Measurements from ENCODE around the gene CHRNA7. TPM values are rescaled to one million over a fixed set of nuclear protein-coding genes. Genes with fewer than 3 reads are reported as not detected.

The CHRNA7 gene
- total RNA-seq, 1 donor, result under 0.01 TPM

DNA sequence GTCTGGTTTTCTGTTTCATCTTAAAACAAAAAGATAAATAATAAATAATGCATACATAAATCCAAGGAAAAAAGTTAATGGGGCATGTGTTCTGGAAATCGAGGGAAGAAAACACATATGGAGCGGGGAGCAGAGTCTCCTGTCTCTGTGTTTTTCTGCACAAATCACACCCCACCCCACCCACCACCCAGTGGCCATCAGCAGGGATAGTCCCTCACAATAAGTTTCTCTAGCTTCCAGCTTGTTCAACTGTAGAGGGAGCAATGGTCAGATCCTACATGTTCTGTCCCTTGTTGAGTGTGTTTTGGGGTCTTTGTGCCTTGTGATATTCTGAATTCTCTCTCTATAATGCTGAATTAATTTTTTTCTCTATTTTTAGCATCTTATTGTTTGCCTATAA, 26.8 kb upstream of the CHRNA7 start:
- H4K20me1 ChIP-seq (ENCODE audit: insufficient read depth, low read length), result no peaks in the 10 kb centered on the region
- no peak for DNase-seq (ENCODE audit: insufficient read length, low spot score, missing footprints)
- H3K36me3 ChIP-seq (ENCODE audit: insufficient read depth, low read length), result no peaks in the 10 kb centered on the region
- no peaks in the 10 kb centered on the region for H3K27me3 ChIP-seq (ENCODE audit: insufficient read depth, low read length)
- no peak overlapping the region for H3K27ac ChIP-seq (ENCODE audit: low read depth, low read length)
- no peak overlapping the region for H2AFZ ChIP-seq (ENCODE audit: low read length)
- H3K4me3 ChIP-seq (ENCODE audit: insufficient read depth, low read length), result no peak overlapping the region
- H3K4me2 ChIP-seq (ENCODE audit: insufficient read depth, low read length), result no peak overlapping the region
- no peaks in the 10 kb centered on the region for H3K79me2 ChIP-seq (ENCODE audit: insufficient read depth, low read length)
- H3K9me3 ChIP-seq (ENCODE audit: low read depth, low read length), result no peaks in the 10 kb centered on the region
- H3K4me1 ChIP-seq (ENCODE audit: insufficient read depth, low read length), result no peaks in the 10 kb centered on the region
- TF ChIP-seq CTCF (IDR thresholded peaks at IDR 0.05; ENCODE audit: extremely low read depth, low read depth, low read length), result no peak

DNA sequence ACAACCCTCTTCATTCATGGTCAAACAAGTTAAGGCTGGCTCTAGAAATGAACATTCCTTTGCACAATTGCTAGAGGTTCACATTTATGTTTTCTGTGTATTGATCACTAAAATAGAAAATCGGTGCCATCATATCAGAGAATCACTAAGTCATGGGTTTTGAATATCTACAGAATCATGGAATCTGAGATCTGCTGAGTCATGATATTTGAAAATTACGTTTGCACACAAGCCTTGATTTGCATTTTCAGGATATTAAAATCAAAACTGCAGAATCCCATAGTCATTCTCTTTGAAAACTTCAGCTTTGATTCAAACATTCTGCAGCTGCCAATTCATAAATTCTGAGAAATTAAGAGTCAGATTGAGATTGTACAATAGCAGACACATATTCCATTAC, 26.1 kb upstream of the CHRNA7 start:
- TF ChIP-seq CTCF (IDR thresholded peaks at IDR 0.05; ENCODE audit: extremely low read depth, low read depth, low read length), result no peak
- H3K27ac ChIP-seq (ENCODE audit: low read depth, low read length), result no peak overlapping the region
- no peak overlapping the region for H2AFZ ChIP-seq (ENCODE audit: low read length)
- no peaks in the 10 kb centered on the region for H3K79me2 ChIP-seq (ENCODE audit: insufficient read depth, low read length)
- H3K9me3 ChIP-seq (ENCODE audit: low read depth, low read length), result no peaks in the 10 kb centered on the region
- no peaks in the 10 kb centered on the region for H4K20me1 ChIP-seq (ENCODE audit: insufficient read depth, low read length)
- H3K4me3 ChIP-seq (ENCODE audit: insufficient read depth, low read length), result no peak overlapping the region
- no peaks in the 10 kb centered on the region for H3K4me1 ChIP-seq (ENCODE audit: insufficient read depth, low read length)
- no peaks in the 10 kb centered on the region for H3K27me3 ChIP-seq (ENCODE audit: insufficient read depth, low read length)
- H3K4me2 ChIP-seq (ENCODE audit: insufficient read depth, low read length), result no peak overlapping the region
- no peaks in the 10 kb centered on the region for H3K36me3 ChIP-seq (ENCODE audit: insufficient read depth, low read length)
- DNase-seq (ENCODE audit: insufficient read length, low spot score, missing footprints), result no peak

DNA sequence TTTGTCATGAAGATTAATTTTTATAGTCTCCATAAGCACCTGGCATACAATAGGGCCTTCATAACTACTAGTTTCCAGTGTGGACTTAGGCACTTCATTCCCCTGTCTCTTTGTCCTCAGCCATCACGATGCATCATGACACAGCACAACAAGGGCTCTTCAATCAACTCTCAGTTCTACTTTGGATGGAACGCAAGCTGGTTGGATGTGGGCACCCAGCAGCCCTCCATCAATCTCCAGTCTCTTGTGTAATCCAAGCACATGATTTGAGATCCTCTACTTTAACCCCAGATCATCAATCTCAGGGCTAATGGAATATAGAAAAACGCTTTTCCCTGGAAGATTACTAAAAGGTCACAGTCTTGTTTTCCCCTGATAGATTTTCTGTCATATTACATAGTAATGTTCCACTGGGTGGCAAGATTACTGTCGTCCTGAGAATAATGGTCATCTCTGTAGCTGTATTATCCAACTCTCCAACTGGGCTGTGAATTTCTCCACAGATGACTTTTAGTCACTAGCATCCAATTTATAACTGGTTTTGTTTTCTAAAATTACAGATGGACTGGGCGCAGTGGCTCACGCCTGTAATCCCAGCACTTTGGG, 22.9 kb upstream of the CHRNA7 start:
- Histone ChIP-seq H3K36me3 (ENCODE audit: insufficient read depth, low read length) (no peaks in the 10 kb centered on the region), H3K27me3 (ENCODE audit: insufficient read depth, low read length) (no peaks in the 10 kb centered on the region), H3K4me1 (ENCODE audit: insufficient read depth, low read length) (no peaks in the 10 kb centered on the region), H3K79me2 (ENCODE audit: insufficient read depth, low read length) (no peaks in the 10 kb centered on the region), H3K4me3 (ENCODE audit: insufficient read depth, low read length) (no peak overlapping the region), H2AFZ (ENCODE audit: low read length) (no peak overlapping the region), H3K9me3 (ENCODE audit: low read depth, low read length) (no peaks in the 10 kb centered on the region), H4K20me1 (ENCODE audit: insufficient read depth, low read length) (no peaks in the 10 kb centered on the region), H3K4me2 (ENCODE audit: insufficient read depth, low read length) (no peak overlapping the region), H3K27ac (ENCODE audit: low read depth, low read length) (no peak overlapping the region)
- no peak for DNase-seq (ENCODE audit: insufficient read length, low spot score, missing footprints)
- TF ChIP-seq CTCF (IDR thresholded peaks at IDR 0.05; ENCODE audit: extremely low read depth, low read depth, low read length), result no peak

GRCh38 chr15:32014953-32015352, 15.4 kb upstream of the CHRNA7 start:
- DNase-seq (ENCODE audit: insufficient read length, low spot score, missing footprints), result no peak
- no peaks in the 10 kb centered on the region for H3K79me2 ChIP-seq (ENCODE audit: insufficient read depth, low read length)
- TF ChIP-seq CTCF (IDR thresholded peaks at IDR 0.05; ENCODE audit: extremely low read depth, low read depth, low read length), result no peak

More at GRCh38 chr15:32014953-32015352, 15.4 kb upstream of the CHRNA7 start:
- H3K4me1 ChIP-seq (ENCODE audit: insufficient read depth, low read length), result no peaks in the 10 kb centered on the region
- no peak overlapping the region for H3K27ac ChIP-seq (ENCODE audit: low read depth, low read length)
- H3K36me3 ChIP-seq (ENCODE audit: insufficient read depth, low read length), result no peaks in the 10 kb centered on the region
- no peaks in the 10 kb centered on the region for H3K9me3 ChIP-seq (ENCODE audit: low read depth, low read length)
- H3K27me3 ChIP-seq (ENCODE audit: insufficient read depth, low read length), result no peaks in the 10 kb centered on the region
- H3K4me3 ChIP-seq (ENCODE audit: insufficient read depth, low read length), result no peak overlapping the region
- H4K20me1 ChIP-seq (ENCODE audit: insufficient read depth, low read length), result no peaks in the 10 kb centered on the region
- no peak overlapping the region for H2AFZ ChIP-seq (ENCODE audit: low read length)
- no peak overlapping the region for H3K4me2 ChIP-seq (ENCODE audit: insufficient read depth, low read length)

Data from osteoblast (primary cell).